ENCODE results near the gene HES5.

HES5 gene

GRCh38 chr1:2542246-2542915 is 12.3 kb upstream of the HES5 start:
- no peak overlapping the region for H3K4me3 ChIP-seq (ENCODE audit: low read length)
- no peak for DNase-seq (ENCODE audit: low read depth)
- TF ChIP-seq CTCF (conservative IDR thresholded peaks at IDR 0.05; ENCODE audit: low read depth, low read length), result no peak

GRCh38 chr1:2541619-2542245 is 11.7 kb upstream of the HES5 start:
- DNase-seq (ENCODE audit: low read depth), result no peak
- TF ChIP-seq CTCF (conservative IDR thresholded peaks at IDR 0.05; ENCODE audit: low read depth, low read length), result no peak
- no peak overlapping the region for H3K4me3 ChIP-seq (ENCODE audit: low read length)

GRCh38 chr1:2540816-2541492 is 10.9 kb upstream of the HES5 start:
- TF ChIP-seq CTCF (conservative IDR thresholded peaks at IDR 0.05; ENCODE audit: low read depth, low read length), result no peak
- H3K4me3 ChIP-seq (ENCODE audit: low read length), result no peak overlapping the region
- no peak for DNase-seq (ENCODE audit: low read depth)

- DNase-seq (ENCODE audit: low read depth), result no peak
Observed at GRCh38 chr1:2539312-2539907, 9.3 kb upstream of the HES5 start.

GRCh38 chr1:2538872-2539271 is 8.8 kb upstream of the HES5 start:
- TF ChIP-seq CTCF (conservative IDR thresholded peaks at IDR 0.05; ENCODE audit: low read depth, low read length), result no peak
- no peak for DNase-seq (ENCODE audit: low read depth)
- no peak overlapping the region for H3K4me3 ChIP-seq (ENCODE audit: low read length)

More at GRCh38 chr1:2539312-2539907, 9.3 kb upstream of the HES5 start:
- peak; percentile 47 for TF ChIP-seq CTCF (conservative IDR thresholded peaks at IDR 0.05; ENCODE audit: low read depth, low read length)
- H3K4me3 ChIP-seq (ENCODE audit: low read length), result no peak overlapping the region

GRCh38 chr1:2538376-2538775 is 8.3 kb upstream of the HES5 start:
- DNase-seq (ENCODE audit: low read depth), result no peak
- TF ChIP-seq CTCF (conservative IDR thresholded peaks at IDR 0.05; ENCODE audit: low read depth, low read length), result no peak
- no peak overlapping the region for H3K4me3 ChIP-seq (ENCODE audit: low read length)

Data from retinal pigment epithelial cell (primary cell).